Adrenal gland (tissue), 5 donors: Measurements from ENCODE around the gene ABL1.

Experiments used
- CTCF ChIP-seq, 6 experiments: fragments of 450-650 bp in 4 of 6; fragments of 200-600 bp in 2 of 6; sonication (generic) in 1 of 6; IDR thresholded peaks; 1 replicate in 5 of 6; 2 replicates in 1 of 6; pipeline versions ENCODE4 v1.5.1 to v1.8.0; 2016 to 2021; ENCODE audit warnings: antibody characterized with exemption in 6 of 6, mild to moderate bottlenecking in 2 of 6, moderate library complexity in 1 of 6
- POLR2A ChIP-seq, 2 donors: fragments of 450-650 bp; IDR thresholded peaks; one replicate each; pipeline ENCODE4 v1.6.1; 2017; ENCODE audit warnings: antibody characterized with exemption in 2 of 2, mild to moderate bottlenecking in 2 of 2, moderate library complexity in 1 of 2
- donor health status: DM: no; HTN: no; CAD: no.

DNA sequence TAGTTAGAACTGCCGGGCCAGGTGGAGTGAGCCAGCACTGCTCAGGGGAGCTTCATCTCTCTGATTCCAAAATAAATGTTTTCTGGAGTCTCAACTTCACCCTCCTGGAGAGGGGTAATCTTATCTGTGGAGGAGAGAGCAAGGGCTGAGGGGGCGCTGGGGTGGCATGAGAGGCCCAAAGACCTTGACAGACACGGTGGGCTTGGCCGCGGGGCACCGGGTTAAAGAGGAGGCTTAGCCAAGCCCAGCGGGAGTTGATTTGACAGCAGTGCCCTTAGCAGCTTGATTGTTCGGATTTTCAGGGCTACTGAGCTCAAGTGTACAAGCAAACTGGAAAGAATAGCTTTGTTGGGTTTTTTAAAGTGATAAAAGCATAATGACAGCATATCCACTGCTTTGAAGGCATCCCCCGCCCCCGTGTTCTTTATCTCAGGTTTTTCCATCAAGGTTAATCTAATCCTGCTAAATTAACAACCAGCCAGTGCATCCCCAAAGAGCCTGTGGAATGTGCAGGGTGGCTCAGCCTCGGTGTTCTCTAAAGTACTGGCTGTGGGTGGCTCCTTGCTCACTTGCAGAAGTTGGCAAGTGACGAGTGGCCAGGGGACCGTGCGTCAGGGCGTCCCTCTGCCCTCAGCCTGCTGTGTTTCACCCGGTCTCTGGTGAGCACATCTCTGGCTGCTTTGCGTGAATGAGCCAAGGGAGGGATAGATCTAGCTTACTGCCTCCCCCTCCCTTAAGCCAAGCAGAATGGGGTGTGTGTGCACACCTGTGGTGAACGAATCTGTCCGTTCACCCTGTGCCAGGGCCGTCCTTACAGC, 56.0 kb downstream of the ABL1 start:
- TF ChIP-seq POLR2A (IDR thresholded peaks at IDR 0.05) (no peak), CTCF (IDR thresholded peaks at IDR 0.05) (no peak)
